Gastrocnemius medialis (tissue), 4 donors: ENCODE data around the gene SHQ1.

Experiments used
- POLR2A ChIP-seq, 2 donors: fragments of 450-650 bp; IDR thresholded peaks; one replicate each; pipeline ENCODE4 v1.6.1; 2017; ENCODE audit warnings: antibody characterized with exemption in 2 of 2, mild to moderate bottlenecking in 2 of 2, moderate library complexity in 2 of 2
- TF ChIP-seq, protein P1 (sequence below), 5 experiments: fragments of 450-650 bp in 3 of 5; fragments of 200-600 bp in 2 of 5; sonication (generic) in 2 of 5; IDR thresholded peaks in 4 of 5; conservative IDR thresholded peaks in 1 of 5; 1 replicate in 4 of 5; 2 replicates in 1 of 5; pipeline ENCODE4 v1.5.1; 2016 to 2019; ENCODE audit warnings: antibody characterized with exemption in 5 of 5, mild to moderate bottlenecking in 3 of 5, moderate library complexity in 3 of 5

DNA sequence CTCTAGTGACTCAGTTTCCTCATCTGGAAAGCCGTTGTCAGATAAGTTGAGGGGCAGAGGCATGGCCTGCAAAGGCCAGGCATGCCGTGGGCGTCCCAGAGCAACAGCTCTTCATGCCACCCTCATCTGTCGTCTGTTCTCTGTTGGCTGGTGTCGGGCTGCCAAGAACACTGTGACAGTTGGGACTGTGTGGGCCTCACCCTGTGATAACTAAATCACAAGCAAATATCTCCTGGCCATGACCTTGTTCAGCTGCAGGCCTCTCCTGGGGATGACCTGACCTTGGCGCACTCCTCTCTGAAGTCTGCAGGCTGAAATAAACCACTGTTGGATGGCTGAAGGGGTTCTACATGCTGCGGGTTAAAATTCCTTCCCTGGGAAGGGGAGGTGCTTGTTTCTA lies 145.9 kb downstream of the SHQ1 start:
- no peak for TF ChIP-seq POLR2A (IDR thresholded peaks at IDR 0.05)
- TF ChIP-seq, protein P1, sequence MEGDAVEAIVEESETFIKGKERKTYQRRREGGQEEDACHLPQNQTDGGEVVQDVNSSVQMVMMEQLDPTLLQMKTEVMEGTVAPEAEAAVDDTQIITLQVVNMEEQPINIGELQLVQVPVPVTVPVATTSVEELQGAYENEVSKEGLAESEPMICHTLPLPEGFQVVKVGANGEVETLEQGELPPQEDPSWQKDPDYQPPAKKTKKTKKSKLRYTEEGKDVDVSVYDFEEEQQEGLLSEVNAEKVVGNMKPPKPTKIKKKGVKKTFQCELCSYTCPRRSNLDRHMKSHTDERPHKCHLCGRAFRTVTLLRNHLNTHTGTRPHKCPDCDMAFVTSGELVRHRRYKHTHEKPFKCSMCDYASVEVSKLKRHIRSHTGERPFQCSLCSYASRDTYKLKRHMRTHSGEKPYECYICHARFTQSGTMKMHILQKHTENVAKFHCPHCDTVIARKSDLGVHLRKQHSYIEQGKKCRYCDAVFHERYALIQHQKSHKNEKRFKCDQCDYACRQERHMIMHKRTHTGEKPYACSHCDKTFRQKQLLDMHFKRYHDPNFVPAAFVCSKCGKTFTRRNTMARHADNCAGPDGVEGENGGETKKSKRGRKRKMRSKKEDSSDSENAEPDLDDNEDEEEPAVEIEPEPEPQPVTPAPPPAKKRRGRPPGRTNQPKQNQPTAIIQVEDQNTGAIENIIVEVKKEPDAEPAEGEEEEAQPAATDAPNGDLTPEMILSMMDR (IDR thresholded peaks at IDR 0.05 in 4 of 5, conservative IDR thresholded peaks at IDR 0.05 in 1 of 5) = no peak
